BLaER1 treated with 17β-estradiol and CSF1 and Interleukin-3, amounts not matched to agents 10 nM and 100 nM (cell line): ENCODE data around the gene SCGB1C1.
A peak's percentile ranks its signal among the peaks of the same experiment; 100 is the strongest.
"Not testable (repeated sequence)": the region's sequence is repeated elsewhere in the genome, so short reads cannot be mapped to it uniquely, and the experiment has no call there.

Experiments used
- H3K27ac ChIP-seq, 11 experiments: shearing (Covaris generic); formaldehyde crosslinking; 2 replicates each; pipeline ENCODE4 v1.8.1; 2022
- H3K27me3 ChIP-seq, 11 experiments: shearing (Covaris generic); formaldehyde crosslinking; 2 replicates each; pipeline ENCODE4 v1.8.1; 2022
- H3K36me3 ChIP-seq, 11 experiments: shearing (Covaris generic); formaldehyde crosslinking; 2 replicates each; pipeline ENCODE4 v1.8.1; 2022
- H3K4me1 ChIP-seq, 10 experiments: shearing (Covaris generic); formaldehyde crosslinking; 2 replicates each; pipeline ENCODE4 v1.8.1; 2022
- H3K4me2 ChIP-seq, 11 experiments: shearing (Covaris generic); formaldehyde crosslinking; 2 replicates each; pipeline ENCODE4 v1.8.1; 2022
- H3K4me3 ChIP-seq, 10 experiments: shearing (Covaris generic); formaldehyde crosslinking; 2 replicates each; pipeline ENCODE4 v1.8.1; 2022
- H3K9ac ChIP-seq, 11 experiments: shearing (Covaris generic); formaldehyde crosslinking; 2 replicates each; pipeline ENCODE4 v1.8.1; 2022
- H3K9me3 ChIP-seq, 11 experiments: shearing (Covaris generic); formaldehyde crosslinking; replicated peaks in 1 of 11; 2 replicates each; pipeline ENCODE4 v1.8.1; 2022
- H4K20me1 ChIP-seq, 11 experiments: shearing (Covaris generic); formaldehyde crosslinking; 2 replicates each; pipeline ENCODE4 v1.8.1; 2022
- Cebpa-rat ChIP-seq, 11 experiments: shearing (Covaris generic); IDR thresholded peaks; 2 replicates each; pipeline ENCODE4 v1.8.1; 2022

The SCGB1C1 gene

GRCh38 chr11:230431-230830, 37.6 kb downstream of the SCGB1C1 start:
- H4K20me1 ChIP-seq: no peaks in the 10 kb centered on the region
- no peak overlapping the region; a peak in 1 of 22 replicates for H3K27ac ChIP-seq
- peak overlapping the region in 1 of 11 experiments; percentile 34; a peak in 1 of 22 replicates for H3K4me2 ChIP-seq
- no peak overlapping the region for H3K9ac ChIP-seq
- no peak for TF ChIP-seq Cebpa-rat (IDR thresholded peaks at IDR 0.05)
- H3K4me1 ChIP-seq: peaks cover 19 to 40% (median 29%) of the 10 kb centered on the region in 10 experiments
- peaks cover 0 to 32% (median 11%) of the 10 kb centered on the region in 11 experiments; a peak in 11 of 22 replicates for H3K36me3 ChIP-seq
- no peaks in the 10 kb centered on the region for H3K27me3 ChIP-seq
- H3K9me3 ChIP-seq: no peaks in the 10 kb centered on the region
- H3K4me3 ChIP-seq: no peak overlapping the region

DNA sequence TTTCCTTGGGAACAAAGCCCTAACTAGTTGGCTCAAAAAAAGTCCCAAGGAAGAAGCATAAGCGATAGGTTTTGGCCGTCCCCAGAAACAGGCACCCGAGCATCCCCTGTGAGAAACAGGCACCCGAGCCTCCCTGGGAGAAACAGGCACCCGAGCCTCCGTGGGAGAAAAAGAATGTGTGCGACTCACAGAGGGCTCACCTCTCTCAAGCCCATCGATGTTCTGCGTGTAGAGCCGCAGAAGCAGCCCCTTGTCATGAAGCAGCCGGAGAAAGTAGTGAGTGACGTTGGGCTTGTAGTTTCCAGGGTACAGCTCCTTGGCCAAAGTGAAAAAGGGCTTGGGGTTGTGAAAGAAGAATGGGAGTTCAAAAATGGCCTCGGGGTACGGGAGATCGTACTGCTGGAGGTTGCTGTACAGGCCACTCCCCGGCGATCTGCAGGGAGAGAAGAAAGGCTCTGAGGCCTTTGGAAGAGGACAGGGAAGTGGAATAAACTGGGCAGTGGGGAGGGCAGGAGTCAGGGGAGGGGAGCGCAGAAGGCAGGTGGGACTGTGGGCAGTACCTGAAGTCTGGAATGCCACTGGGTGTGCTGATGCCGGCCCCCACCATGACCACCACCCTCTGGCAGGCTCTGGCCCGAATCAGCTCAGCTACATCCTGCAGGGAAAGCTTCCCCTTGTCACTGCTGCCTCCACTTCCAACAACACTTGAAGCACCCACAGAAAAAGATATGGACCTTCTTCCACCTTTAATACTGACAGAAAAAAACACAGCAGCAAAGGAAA, 40.1 kb downstream of the SCGB1C1 start:
- Histone ChIP-seq H3K36me3 (peaks cover 0 to 32% (median 11%) of the 10 kb centered on the region in 11 experiments; a peak in 11 of 22 replicates), H3K9me3 (no peaks in the 10 kb centered on the region), H4K20me1 (peaks cover 0 to 10% (median 3%) of the 10 kb centered on the region in 11 experiments; a peak in 9 of 22 replicates), H3K4me1 (peaks cover 15 to 26% (median 18%) of the 10 kb centered on the region in 10 experiments), H3K27ac (no peak overlapping the region), H3K9ac (peak overlapping the region in 2 of 11 experiments; percentile 5 to 12; a peak in 1 of 22 replicates), H3K27me3 (no peaks in the 10 kb centered on the region), H3K4me3 (no peak overlapping the region), H3K4me2 (no peak overlapping the region)
- no peak for TF ChIP-seq Cebpa-rat (IDR thresholded peaks at IDR 0.05)

DNA sequence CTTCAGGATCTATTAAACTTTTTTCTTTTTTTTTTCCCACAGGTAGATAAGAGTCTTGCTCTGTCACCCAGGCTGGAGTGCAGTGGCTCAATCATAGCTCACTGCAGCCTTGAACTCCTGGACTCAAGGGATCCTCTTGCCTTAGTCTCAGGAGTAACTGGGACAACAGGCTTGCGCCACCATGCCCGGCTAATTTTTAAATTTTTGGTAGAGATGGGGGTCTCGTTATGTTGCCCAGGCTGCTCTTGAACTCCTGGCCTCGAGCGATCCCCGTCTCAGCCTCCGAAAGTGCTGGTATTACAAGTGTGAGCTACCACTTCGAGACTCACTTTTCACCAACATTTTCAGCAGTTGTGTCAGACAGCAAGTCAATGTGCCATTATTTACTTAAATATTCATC, 42.3 kb downstream of the SCGB1C1 start:
- H3K36me3 ChIP-seq: peaks cover 15 to 33% (median 19%) of the 10 kb centered on the region in 11 experiments; a peak in 21 of 22 replicates
- H3K4me1 ChIP-seq: peaks cover 27 to 38% (median 33%) of the 10 kb centered on the region in 10 experiments
- no peaks in the 10 kb centered on the region for H3K27me3 ChIP-seq
- H3K4me2 ChIP-seq: peak overlapping the region; percentile 90 to 99 (median 93)
- peak overlapping the region; percentile 93 to 98 (median 95) for H3K9ac ChIP-seq
- H4K20me1 ChIP-seq: peaks cover 0 to 32% (median 24%) of the 10 kb centered on the region in 11 experiments; a peak in 16 of 22 replicates
- H3K27ac ChIP-seq: peak overlapping the region in 10 of 11 experiments; percentile 84 to 97 (median 91); a peak in 19 of 22 replicates
- TF ChIP-seq Cebpa-rat (IDR thresholded peaks at IDR 0.05): no peak
- H3K4me3 ChIP-seq: peak overlapping the region; percentile 87 to 100 (median 98)
- no peaks in the 10 kb centered on the region for H3K9me3 ChIP-seq

- H3K9me3 ChIP-seq: no peaks in the 10 kb centered on the region
- H3K27ac ChIP-seq: peak overlapping the region; percentile 70 to 97 (median 91)
These were observed 42.7 kb downstream of the SCGB1C1 start for GRCh38 chr11:235609-235996.

GRCh38 chr11:235997-236773, 43.3 kb downstream of the SCGB1C1 start, which contains the start of gene SIRT3:
Gene SIRT3 (minus strand): TSS chr11:236342. CDS start chr11:236328, 14 bp downstream.
- Histone ChIP-seq H3K27ac (peak within 1 kb of the TSS; percentile 76 to 97 (median 95)), H3K36me3 (peaks cover 24 to 37% (median 29%) of the 10 kb centered on the region in 11 experiments)
- no peak for TF ChIP-seq Cebpa-rat (IDR thresholded peaks at IDR 0.05)

More at GRCh38 chr11:235609-235996, 42.7 kb downstream of the SCGB1C1 start:
- Histone ChIP-seq H4K20me1 (peaks cover 0 to 33% (median 28%) of the 10 kb centered on the region in 11 experiments; a peak in 17 of 22 replicates), H3K4me2 (peak overlapping the region; percentile 90 to 99 (median 93)), H3K4me3 (peak overlapping the region; percentile 87 to 100 (median 98)), H3K36me3 (peaks cover 18 to 33% (median 23%) of the 10 kb centered on the region in 11 experiments), H3K4me1 (peaks cover 27 to 38% (median 33%) of the 10 kb centered on the region in 10 experiments), H3K9ac (peak overlapping the region; percentile 93 to 98 (median 95)), H3K27me3 (no peaks in the 10 kb centered on the region)
- no peak for TF ChIP-seq Cebpa-rat (IDR thresholded peaks at IDR 0.05)

GRCh38 chr11:236774-237767, 44.2 kb downstream of the SCGB1C1 start, which contains the start of gene PSMD13:
Gene PSMD13 (plus strand): TSS chr11:236976. CDS start chr11:237050, 74 bp downstream.
- H3K27ac ChIP-seq: peak within 1 kb of the TSS; percentile 76 to 97 (median 95)

More at GRCh38 chr11:235997-236773, 43.3 kb downstream of the SCGB1C1 start, which contains the start of gene SIRT3:
- Histone ChIP-seq H3K4me2 (peak within 1 kb of the TSS; percentile 90 to 99 (median 95)), H3K9me3 (no peaks in the 10 kb centered on the region), H3K4me1 (peaks cover 27 to 38% (median 33%) of the 10 kb centered on the region in 10 experiments), H4K20me1 (peaks cover 0 to 38% (median 33%) of the 10 kb centered on the region in 11 experiments; a peak in 17 of 22 replicates), H3K4me3 (peak within 1 kb of the TSS; percentile 87 to 100 (median 98)), H3K9ac (peak within 1 kb of the TSS; percentile 93 to 99 (median 96)), H3K27me3 (no peaks in the 10 kb centered on the region)

GRCh38 chr11:238346-238745, 45.5 kb downstream of the SCGB1C1 start:
- peak overlapping the region; percentile 84 to 96 (median 93) for H3K4me2 ChIP-seq
- H3K4me1 ChIP-seq: peaks cover 27 to 38% (median 33%) of the 10 kb centered on the region in 10 experiments
- peak overlapping the region; percentile 87 to 100 (median 98); a peak in 16 of 20 replicates for H3K4me3 ChIP-seq
- peak overlapping the region in 4 of 11 experiments; percentile 91 to 95 (median 93); a peak in 7 of 22 replicates for H3K27ac ChIP-seq
- H3K36me3 ChIP-seq: peaks cover 40 to 52% (median 47%) of the 10 kb centered on the region in 11 experiments
- not testable (repeated sequence) for H3K9me3 ChIP-seq, H3K27me3 ChIP-seq
- H3K9ac ChIP-seq: peak overlapping the region; percentile 90 to 99 (median 96); a peak in 18 of 22 replicates
- H4K20me1 ChIP-seq: peaks cover 0 to 52% (median 46%) of the 10 kb centered on the region in 11 experiments; a peak in 17 of 22 replicates

More at GRCh38 chr11:236774-237767, 44.2 kb downstream of the SCGB1C1 start, which contains the start of gene PSMD13:
- TF ChIP-seq Cebpa-rat (IDR thresholded peaks at IDR 0.05): no peak
- Histone ChIP-seq H3K36me3 (peaks cover 32 to 45% (median 38%) of the 10 kb centered on the region in 11 experiments), H3K9me3 (no peaks in the 10 kb centered on the region), H3K4me3 (peak within 1 kb of the TSS; percentile 87 to 100 (median 98)), H3K4me1 (peaks cover 27 to 38% (median 33%) of the 10 kb centered on the region in 10 experiments), H3K27me3 (no peaks in the 10 kb centered on the region), H4K20me1 (peaks cover 0 to 46% (median 42%) of the 10 kb centered on the region in 11 experiments; a peak in 17 of 22 replicates), H3K4me2 (peak within 1 kb of the TSS; percentile 90 to 99 (median 95)), H3K9ac (peak within 1 kb of the TSS; percentile 93 to 99 (median 96))
